ENCODE measurements around the gene IL17B. TPM values are rescaled to one million over a fixed set of nuclear protein-coding genes. Genes with fewer than 3 reads are reported as not detected.

Gene IL17B
- total RNA-seq, 4 donors from 2014 or later = 1.2 TPM; not detected in 3

DNA sequence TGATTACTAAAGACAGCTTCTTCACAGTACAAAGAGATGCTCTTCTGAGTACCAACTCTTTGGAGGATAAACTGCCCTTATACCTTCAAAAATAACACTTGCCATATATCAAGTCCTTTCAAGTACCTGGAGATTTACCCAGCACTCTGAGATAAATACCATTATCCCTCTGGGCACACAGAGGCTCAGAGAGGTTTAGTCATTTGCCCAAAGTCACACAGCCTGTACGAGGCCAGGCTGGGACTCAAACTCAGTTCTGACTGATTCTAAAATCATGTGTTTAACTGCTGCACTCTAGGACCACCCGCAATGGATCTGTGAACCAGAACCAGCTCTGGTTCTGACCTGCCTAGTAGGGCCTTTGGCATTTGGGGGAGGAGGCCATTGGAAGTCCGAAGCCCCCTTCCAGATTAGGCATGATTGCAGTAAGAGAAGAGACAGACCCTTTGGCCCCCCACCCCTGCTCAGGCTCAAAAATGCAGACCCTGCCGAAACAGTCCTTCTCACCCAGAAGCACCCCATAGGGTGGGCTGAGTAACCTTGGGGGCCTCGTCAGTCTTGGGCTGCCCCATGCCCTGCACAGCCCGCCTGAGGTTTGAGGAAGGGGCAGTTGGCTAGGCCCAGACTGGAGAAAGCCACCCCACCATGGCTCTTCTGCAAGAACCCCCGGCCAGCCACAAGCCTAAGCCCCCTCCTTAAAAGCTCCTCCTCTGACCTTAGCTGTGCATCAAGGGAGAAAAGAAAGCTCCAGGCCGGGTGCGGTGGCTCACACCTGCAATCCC lies 32.8 kb upstream of the IL17B start:
- intact Hi-C loops (cut with DNase I; ENCODE audit: low total_unique reads) (no loop called here), in situ Hi-C loops (cut with MboI; ENCODE audit: low sequenced_read_pairs in 4 of 4) (no loop called here)
- no peaks in the 10 kb centered on the region for H3K9me3 ChIP-seq
- peak overlapping the region in 2 of 4 donors; percentile 44 to 51 for H3K4me3 ChIP-seq
- no peaks in the 10 kb centered on the region for H3K36me3 ChIP-seq
- H3K27me3 ChIP-seq = no peaks in the 10 kb centered on the region
- no peaks in the 10 kb centered on the region for H3K4me1 ChIP-seq
- TF ChIP-seq, protein P1, sequence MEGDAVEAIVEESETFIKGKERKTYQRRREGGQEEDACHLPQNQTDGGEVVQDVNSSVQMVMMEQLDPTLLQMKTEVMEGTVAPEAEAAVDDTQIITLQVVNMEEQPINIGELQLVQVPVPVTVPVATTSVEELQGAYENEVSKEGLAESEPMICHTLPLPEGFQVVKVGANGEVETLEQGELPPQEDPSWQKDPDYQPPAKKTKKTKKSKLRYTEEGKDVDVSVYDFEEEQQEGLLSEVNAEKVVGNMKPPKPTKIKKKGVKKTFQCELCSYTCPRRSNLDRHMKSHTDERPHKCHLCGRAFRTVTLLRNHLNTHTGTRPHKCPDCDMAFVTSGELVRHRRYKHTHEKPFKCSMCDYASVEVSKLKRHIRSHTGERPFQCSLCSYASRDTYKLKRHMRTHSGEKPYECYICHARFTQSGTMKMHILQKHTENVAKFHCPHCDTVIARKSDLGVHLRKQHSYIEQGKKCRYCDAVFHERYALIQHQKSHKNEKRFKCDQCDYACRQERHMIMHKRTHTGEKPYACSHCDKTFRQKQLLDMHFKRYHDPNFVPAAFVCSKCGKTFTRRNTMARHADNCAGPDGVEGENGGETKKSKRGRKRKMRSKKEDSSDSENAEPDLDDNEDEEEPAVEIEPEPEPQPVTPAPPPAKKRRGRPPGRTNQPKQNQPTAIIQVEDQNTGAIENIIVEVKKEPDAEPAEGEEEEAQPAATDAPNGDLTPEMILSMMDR (IDR thresholded peaks at IDR 0.05 in 4 of 5, conservative IDR thresholded peaks at IDR 0.05 in 1 of 5) = no peak
- TF ChIP-seq POLR2A (IDR thresholded peaks at IDR 0.05) = no peak
- ATAC-seq (no peak), DNase-seq (no peak)
- peak overlapping the region; percentile 5 to 60 (median 36) for H3K27ac ChIP-seq

GRCh38 chr5:149410721-149411432 lies 31.8 kb upstream of the IL17B start:
- DNase-seq (no peak), ATAC-seq (no peak)
- Histone ChIP-seq H3K27ac (peak overlapping the region; percentile 20 to 77 (median 66)), H3K4me3 (peak overlapping the region; percentile 29 to 51 (median 40)), H3K36me3 (no peaks in the 10 kb centered on the region), H3K27me3 (no peaks in the 10 kb centered on the region), H3K9me3 (no peaks in the 10 kb centered on the region), H3K4me1 (no peaks in the 10 kb centered on the region)
- intact Hi-C loops (cut with DNase I; ENCODE audit: low total_unique reads) (no loop called here), in situ Hi-C loops (cut with MboI; ENCODE audit: low sequenced_read_pairs in 4 of 4) (no loop called here)
- TF ChIP-seq, protein P1 (IDR thresholded peaks at IDR 0.05 in 4 of 5, conservative IDR thresholded peaks at IDR 0.05 in 1 of 5) = no peak
- TF ChIP-seq POLR2A (IDR thresholded peaks at IDR 0.05) = no peak

- Histone ChIP-seq H3K27ac (peak overlapping the region; percentile 20 to 77 (median 66)), H3K4me1 (no peaks in the 10 kb centered on the region), H3K27me3 (no peaks in the 10 kb centered on the region), H3K9me3 (no peaks in the 10 kb centered on the region), H3K36me3 (no peaks in the 10 kb centered on the region), H3K4me3 (peak overlapping the region; percentile 21 to 51 (median 36))
- DNase-seq (no peak), ATAC-seq (no peak)
- intact Hi-C loops (cut with DNase I; ENCODE audit: low total_unique reads) (no loop called here), in situ Hi-C loops (cut with MboI; ENCODE audit: low sequenced_read_pairs in 4 of 4) (no loop called here)
- TF ChIP-seq, protein P1 (IDR thresholded peaks at IDR 0.05 in 4 of 5, conservative IDR thresholded peaks at IDR 0.05 in 1 of 5) = no peak
- no peak for TF ChIP-seq POLR2A (IDR thresholded peaks at IDR 0.05)
Observed at GRCh38 chr5:149410071-149410470, 31.0 kb upstream of the IL17B start.

DNA sequence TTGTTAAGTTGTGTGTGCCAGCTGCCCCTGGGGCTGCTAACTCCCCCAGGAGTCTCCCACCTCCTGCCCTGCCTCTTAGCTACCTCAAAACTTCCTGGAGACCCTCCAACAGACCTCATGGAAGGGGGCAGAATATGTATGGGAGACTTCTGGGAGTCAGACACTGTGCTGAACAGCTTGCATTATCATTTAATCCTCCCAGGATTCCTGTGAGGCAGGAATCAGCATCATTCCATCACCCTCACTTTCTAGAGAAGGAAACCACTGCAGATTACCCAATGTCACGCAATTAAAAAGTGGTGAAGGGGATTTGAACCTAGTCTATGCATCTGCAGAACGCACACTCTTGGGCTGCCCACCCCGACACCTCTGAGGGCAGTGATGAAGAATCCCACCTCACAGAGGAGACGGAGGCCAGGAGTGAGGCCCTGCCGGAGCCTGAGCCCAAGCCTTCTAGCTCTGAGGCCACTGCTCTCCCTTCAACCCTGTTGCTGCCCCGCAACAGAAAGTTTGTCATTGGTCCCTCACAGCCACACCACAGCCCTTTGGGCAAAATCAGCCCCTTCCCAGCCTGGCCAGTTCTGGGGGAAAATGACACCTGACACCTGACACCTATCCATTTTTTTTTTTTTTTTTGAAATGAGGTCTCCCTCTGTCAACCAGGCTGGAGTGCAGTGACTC lies 30.3 kb upstream of the IL17B start:
- intact Hi-C loops (cut with DNase I; ENCODE audit: low total_unique reads) = no loop called here
- H3K36me3 ChIP-seq = no peaks in the 10 kb centered on the region

More for the DNA sequence above, 30.3 kb upstream of the IL17B start:
- Histone ChIP-seq H3K27me3 (no peaks in the 10 kb centered on the region), H3K27ac (peak overlapping the region; percentile 20 to 77 (median 66)), H3K9me3 (no peaks in the 10 kb centered on the region), H3K4me1 (no peaks in the 10 kb centered on the region), H3K4me3 (peak overlapping the region; percentile 17 to 51 (median 36))
- no peak for DNase-seq
- in situ Hi-C loops (cut with MboI; ENCODE audit: low sequenced_read_pairs in 4 of 4) = no loop called here
- no peak for ATAC-seq
- TF ChIP-seq POLR2A (IDR thresholded peaks at IDR 0.05) = no peak
- TF ChIP-seq, protein P1 (IDR thresholded peaks at IDR 0.05 in 4 of 5, conservative IDR thresholded peaks at IDR 0.05 in 1 of 5) = no peak
